ENCODE data around the gene HLA-C. TPM values are rescaled to one million over a fixed set of nuclear protein-coding genes. Genes with fewer than 3 reads are reported as not detected.

Gene HLA-C
- total and polyA plus RNA-seq, 9 of the 15 experiments (the other 6 are each of a cell fraction or from before 2014, with no cell fraction given), result 0.23 to 4.9 (median 1.2) TPM

DNA sequence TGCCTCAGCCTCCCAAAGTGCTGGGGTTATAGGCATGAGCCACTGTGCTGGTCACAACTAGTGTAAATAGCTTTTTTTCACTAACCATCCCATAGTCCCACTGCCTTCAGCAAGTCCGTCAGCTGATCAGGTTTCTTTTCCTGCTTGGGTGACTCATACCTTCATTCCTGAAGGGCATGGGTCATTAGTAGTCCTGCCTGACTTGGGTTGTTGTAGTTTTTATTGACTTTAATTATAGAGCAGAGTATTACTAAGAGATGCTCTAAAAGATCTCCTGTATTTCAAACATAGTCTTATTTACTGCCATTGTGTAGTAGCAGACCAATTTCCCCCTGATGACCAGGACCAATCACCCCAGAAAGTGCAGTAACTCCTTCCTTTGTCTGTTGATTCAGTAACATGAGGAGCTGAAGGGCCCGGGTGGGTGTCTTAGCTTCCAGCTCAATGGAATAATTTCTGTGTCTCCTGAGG, 25.8 kb downstream of the HLA-C start:
- Histone ChIP-seq H3K9me1 (ENCODE audit: control insufficient read depth, insufficient read depth, low read length) (no peaks in the 10 kb centered on the region), H4K20me1 (replicated peaks; ENCODE audit: control insufficient read depth, insufficient read depth, low read length) (no peaks in the 10 kb centered on the region), H3K9ac (ENCODE audit: insufficient read depth in 1 of 2, low read depth in 2 of 2, low read length in 2 of 2) (no peak overlapping the region), H2AFZ (ENCODE audit: low read depth, low read length) (no peak overlapping the region), H3K79me2 (ENCODE audit: control insufficient read depth, insufficient read depth, low read length) (no peaks in the 10 kb centered on the region), H3K4me1 (replicated peaks in 1 of 2; ENCODE audit: control insufficient read depth in 2 of 2, insufficient read depth in 2 of 2, low read length in 2 of 2) (no peaks in the 10 kb centered on the region), H3K9me3 (replicated peaks; ENCODE audit: control insufficient read depth, insufficient read depth, low read depth, low read length) (no peaks in the 10 kb centered on the region), H3K4me2 (ENCODE audit: insufficient read depth, low read length) (no peak overlapping the region), H3K27me3 (ENCODE audit: control insufficient read depth in 2 of 2, insufficient read depth in 2 of 2, low read length in 2 of 2) (peaks cover 5 to 7% of the 10 kb centered on the region in 2 experiments; a peak in 2 of 5 replicates), H3K36me3 (ENCODE audit: control insufficient read depth, insufficient read depth, low read length) (no peaks in the 10 kb centered on the region), H3K27ac (ENCODE audit: extremely low read depth, low read depth, low read length) (no peak overlapping the region), H3K4me3 (no peak overlapping the region)
- POLR2A ChIA-PET, result interaction anchor here (0.6 kb wide), 1 partner anchor 79 kb away, joined by 3 read pairs; no protein-coding TSS in a partner anchor
- FAIRE-seq, result no peak
- DNase-seq (ENCODE audit: extremely low read depth in 1 of 4, low spot score in 3 of 4), result no peak
- ATAC-seq, result no peak
- WGBS (ENCODE audit: insufficient coverage, low coverage, missing lambda C conversion rate), result 0% methylated on average over 2 of the region's 2 CpGs
- TF ChIP-seq, protein P1, sequence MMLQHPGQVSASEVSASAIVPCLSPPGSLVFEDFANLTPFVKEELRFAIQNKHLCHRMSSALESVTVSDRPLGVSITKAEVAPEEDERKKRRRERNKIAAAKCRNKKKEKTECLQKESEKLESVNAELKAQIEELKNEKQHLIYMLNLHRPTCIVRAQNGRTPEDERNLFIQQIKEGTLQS (IDR thresholded peaks at IDR 0.05), result peak; percentile 44
- TF ChIP-seq, protein P1 (CRISPR knock-in tag; conservative IDR thresholded peaks at IDR 0.05), result no peak
- TF ChIP-seq, protein P2, sequence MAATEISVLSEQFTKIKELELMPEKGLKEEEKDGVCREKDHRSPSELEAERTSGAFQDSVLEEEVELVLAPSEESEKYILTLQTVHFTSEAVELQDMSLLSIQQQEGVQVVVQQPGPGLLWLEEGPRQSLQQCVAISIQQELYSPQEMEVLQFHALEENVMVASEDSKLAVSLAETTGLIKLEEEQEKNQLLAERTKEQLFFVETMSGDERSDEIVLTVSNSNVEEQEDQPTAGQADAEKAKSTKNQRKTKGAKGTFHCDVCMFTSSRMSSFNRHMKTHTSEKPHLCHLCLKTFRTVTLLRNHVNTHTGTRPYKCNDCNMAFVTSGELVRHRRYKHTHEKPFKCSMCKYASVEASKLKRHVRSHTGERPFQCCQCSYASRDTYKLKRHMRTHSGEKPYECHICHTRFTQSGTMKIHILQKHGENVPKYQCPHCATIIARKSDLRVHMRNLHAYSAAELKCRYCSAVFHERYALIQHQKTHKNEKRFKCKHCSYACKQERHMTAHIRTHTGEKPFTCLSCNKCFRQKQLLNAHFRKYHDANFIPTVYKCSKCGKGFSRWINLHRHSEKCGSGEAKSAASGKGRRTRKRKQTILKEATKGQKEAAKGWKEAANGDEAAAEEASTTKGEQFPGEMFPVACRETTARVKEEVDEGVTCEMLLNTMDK (IDR thresholded peaks at IDR 0.05; ENCODE audit: borderline replicate concordance, insufficient read depth, low read depth, low read length, poor library complexity, severe bottlenecking), result no peak
- TF ChIP-seq JUND (IDR thresholded peaks at IDR 0.05; ENCODE audit: borderline replicate concordance, low read depth, low read length) (peak; percentile 58; the same call in 1 of the 2 replicates), JUND (tag; IDR thresholded peaks at IDR 0.05; ENCODE audit: borderline replicate concordance, low read depth, low read length) (no peak), RFX7 (CRISPR knock-in tag; IDR thresholded peaks at IDR 0.05) (no peak), FOS (IDR thresholded peaks at IDR 0.05; ENCODE audit: extremely low read depth, insufficient read length) (no peak), LARP7 (IDR thresholded peaks at IDR 0.05) (no peak)
- TF ChIP-seq, protein P3, sequence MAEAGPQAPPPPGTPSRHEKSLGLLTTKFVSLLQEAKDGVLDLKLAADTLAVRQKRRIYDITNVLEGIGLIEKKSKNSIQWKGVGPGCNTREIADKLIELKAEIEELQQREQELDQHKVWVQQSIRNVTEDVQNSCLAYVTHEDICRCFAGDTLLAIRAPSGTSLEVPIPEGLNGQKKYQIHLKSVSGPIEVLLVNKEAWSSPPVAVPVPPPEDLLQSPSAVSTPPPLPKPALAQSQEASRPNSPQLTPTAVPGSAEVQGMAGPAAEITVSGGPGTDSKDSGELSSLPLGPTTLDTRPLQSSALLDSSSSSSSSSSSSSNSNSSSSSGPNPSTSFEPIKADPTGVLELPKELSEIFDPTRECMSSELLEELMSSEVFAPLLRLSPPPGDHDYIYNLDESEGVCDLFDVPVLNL (CRISPR knock-in tag; IDR thresholded peaks at IDR 0.05; ENCODE audit: low read depth), result no peak
- CTCF ChIA-PET (ENCODE audit: low intra/inter-chr PET ratio), result no interaction called here
- BruUV-seq (replicated peaks), result no TSS peak
- intact Hi-C loops (cut with micrococcal nuclease), result no loop called here
- in situ Hi-C loops (cut with MboI), result no loop called here
